ENCODE measurements around the gene CLCN1. TPM values are rescaled to one million over a fixed set of nuclear protein-coding genes. Genes with fewer than 3 reads are reported as not detected.
A peak's percentile ranks its signal among the peaks of the same experiment; 100 is the strongest.

CLCN1 gene
- total RNA-seq, 1 donor from 2014 or later = 0.14 TPM

DNA sequence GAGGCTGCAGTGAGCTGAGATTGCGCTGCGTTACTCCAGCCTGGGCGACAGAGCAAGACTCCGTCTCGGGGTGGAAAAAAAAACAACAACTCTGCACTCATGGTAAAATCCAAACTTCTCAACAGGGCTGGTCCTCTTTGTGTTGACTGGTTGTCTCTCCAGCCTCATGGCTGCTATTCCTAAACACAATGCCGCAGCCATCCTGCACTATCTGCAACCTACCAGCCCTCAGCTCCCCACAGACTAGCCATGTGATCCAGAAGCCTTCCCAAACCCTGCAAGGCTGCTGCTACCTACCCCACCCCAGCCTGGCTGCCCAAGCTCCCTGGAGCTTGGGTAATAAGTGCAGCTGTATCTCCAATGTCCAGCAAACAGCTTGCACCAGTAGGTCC lies 77.0 kb downstream of the CLCN1 start:
- TF ChIP-seq, protein P1, sequence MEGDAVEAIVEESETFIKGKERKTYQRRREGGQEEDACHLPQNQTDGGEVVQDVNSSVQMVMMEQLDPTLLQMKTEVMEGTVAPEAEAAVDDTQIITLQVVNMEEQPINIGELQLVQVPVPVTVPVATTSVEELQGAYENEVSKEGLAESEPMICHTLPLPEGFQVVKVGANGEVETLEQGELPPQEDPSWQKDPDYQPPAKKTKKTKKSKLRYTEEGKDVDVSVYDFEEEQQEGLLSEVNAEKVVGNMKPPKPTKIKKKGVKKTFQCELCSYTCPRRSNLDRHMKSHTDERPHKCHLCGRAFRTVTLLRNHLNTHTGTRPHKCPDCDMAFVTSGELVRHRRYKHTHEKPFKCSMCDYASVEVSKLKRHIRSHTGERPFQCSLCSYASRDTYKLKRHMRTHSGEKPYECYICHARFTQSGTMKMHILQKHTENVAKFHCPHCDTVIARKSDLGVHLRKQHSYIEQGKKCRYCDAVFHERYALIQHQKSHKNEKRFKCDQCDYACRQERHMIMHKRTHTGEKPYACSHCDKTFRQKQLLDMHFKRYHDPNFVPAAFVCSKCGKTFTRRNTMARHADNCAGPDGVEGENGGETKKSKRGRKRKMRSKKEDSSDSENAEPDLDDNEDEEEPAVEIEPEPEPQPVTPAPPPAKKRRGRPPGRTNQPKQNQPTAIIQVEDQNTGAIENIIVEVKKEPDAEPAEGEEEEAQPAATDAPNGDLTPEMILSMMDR (IDR thresholded peaks at IDR 0.05; ENCODE audit: unreplicated experiment) = no peak
- Mint-ChIP-seq H3K27ac (no peak overlapping the region), H3K27me3 (no peaks in the 10 kb centered on the region), H3K36me3 (ENCODE audit: insufficient read depth) (peaks cover 24% of the 10 kb centered on the region), H3K4me1 (ENCODE audit: low read depth) (peaks cover 10% of the 10 kb centered on the region), H3K9me3 (ENCODE audit: low read depth) (no peaks in the 10 kb centered on the region), H3K4me3 (ENCODE audit: low read depth) (no peak overlapping the region)
- no peak for DNase-seq (ENCODE audit: low spot score, unreplicated experiment)

DNA sequence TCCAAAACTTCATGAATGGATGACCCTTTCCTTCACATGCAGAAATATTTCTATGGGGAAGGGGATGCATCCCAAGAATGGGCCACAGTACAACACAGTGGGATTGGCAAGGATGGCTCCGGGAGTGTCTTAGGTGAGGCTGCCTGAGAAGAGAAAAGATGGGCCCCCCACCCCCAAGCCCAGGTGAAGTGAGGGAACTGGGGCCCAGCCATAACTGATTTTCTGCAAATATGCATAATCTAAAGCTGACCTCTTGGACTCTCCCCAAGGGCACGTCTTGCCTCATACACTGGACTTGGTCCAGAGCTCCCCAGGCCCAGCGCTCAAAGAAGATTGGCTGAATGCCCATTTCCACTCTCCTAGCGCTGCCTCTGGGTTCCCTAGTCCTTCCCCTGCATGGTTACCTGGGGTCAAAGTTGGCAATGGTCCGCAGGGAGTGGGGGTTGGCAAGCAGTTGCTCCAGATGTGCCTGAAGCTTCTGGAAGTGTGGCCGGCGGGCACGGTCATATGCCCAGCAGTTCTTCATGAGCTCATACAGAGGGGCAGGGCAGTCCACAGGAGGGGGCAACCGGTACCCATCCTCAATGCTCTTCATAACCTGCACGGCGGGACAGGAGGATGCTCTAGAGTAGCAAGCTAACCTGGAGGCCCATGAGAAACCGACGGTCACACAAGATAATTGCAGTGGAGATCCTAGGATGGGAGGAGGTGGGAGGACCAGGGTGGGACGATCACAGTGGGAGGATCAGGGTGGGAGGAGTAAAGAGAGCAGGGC lies 77.5 kb downstream of the CLCN1 start:
- H3K9me3 Mint-ChIP-seq (ENCODE audit: low read depth) = no peaks in the 10 kb centered on the region
- peaks cover 25% of the 10 kb centered on the region for H3K36me3 Mint-ChIP-seq (ENCODE audit: insufficient read depth)
- peaks cover 10% of the 10 kb centered on the region for H3K4me1 Mint-ChIP-seq (ENCODE audit: low read depth)
- TF ChIP-seq, protein P1 (IDR thresholded peaks at IDR 0.05; ENCODE audit: unreplicated experiment) = no peak
- H3K27ac Mint-ChIP-seq = no peak overlapping the region
- H3K4me3 Mint-ChIP-seq (ENCODE audit: low read depth) = no peak overlapping the region
- no peaks in the 10 kb centered on the region for H3K27me3 Mint-ChIP-seq
- DNase-seq (ENCODE audit: low spot score, unreplicated experiment) = no peak

DNA sequence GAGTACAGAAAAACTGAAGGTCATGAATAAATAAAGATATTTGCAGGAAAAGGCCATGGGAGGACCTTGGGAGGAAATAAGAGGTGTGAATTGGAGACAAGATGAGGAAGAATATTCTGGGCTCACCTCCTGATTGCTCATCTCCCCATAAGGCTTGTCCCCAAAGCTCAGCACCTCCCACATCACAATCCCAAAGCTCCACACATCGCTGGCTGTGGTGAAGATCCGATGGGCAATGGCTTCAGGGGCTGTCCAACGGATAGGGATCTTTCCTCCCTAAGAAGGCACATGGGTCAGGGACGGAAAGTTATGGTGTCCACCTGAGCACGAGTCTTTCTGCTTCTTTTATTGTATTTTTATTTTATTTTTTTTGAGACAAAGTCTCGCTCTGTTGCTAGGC lies 78.2 kb downstream of the CLCN1 start:
- H3K4me3 Mint-ChIP-seq (ENCODE audit: low read depth) = no peak overlapping the region
- TF ChIP-seq, protein P1 (IDR thresholded peaks at IDR 0.05; ENCODE audit: unreplicated experiment) = no peak
- peaks cover 25% of the 10 kb centered on the region for H3K36me3 Mint-ChIP-seq (ENCODE audit: insufficient read depth)
- DNase-seq (ENCODE audit: low spot score, unreplicated experiment) = no peak
- no peaks in the 10 kb centered on the region for H3K27me3 Mint-ChIP-seq
- H3K27ac Mint-ChIP-seq = no peak overlapping the region
- H3K4me1 Mint-ChIP-seq (ENCODE audit: low read depth) = peaks cover 10% of the 10 kb centered on the region
- H3K9me3 Mint-ChIP-seq (ENCODE audit: low read depth) = no peaks in the 10 kb centered on the region

DNA sequence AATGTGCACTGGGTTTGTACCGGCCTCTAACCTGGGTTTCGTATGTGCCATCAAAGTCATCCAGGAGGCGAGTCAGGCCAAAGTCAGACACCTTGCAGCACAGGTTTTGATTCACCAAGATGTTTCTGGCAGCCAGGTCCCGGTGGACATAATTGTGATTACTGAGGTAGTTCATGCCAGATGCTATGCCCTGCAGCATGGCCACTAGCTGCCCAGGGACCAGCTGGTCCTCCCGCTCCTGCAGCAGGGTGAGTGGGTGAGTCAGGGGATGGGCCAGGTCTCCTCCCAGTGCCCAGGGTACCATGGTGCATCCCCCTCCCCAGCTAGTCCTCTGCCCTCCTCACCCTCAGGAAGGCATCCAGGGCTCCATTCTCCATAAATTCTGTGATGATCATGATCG lies 78.9 kb downstream of the CLCN1 start:
- TF ChIP-seq, protein P1 (IDR thresholded peaks at IDR 0.05; ENCODE audit: unreplicated experiment) = no peak
- peaks cover 20% of the 10 kb centered on the region for H3K36me3 Mint-ChIP-seq (ENCODE audit: insufficient read depth)
- no peak overlapping the region for H3K27ac Mint-ChIP-seq
- DNase-seq (ENCODE audit: low spot score, unreplicated experiment) = no peak
- H3K9me3 Mint-ChIP-seq (ENCODE audit: low read depth) = no peaks in the 10 kb centered on the region
- no peaks in the 10 kb centered on the region for H3K27me3 Mint-ChIP-seq
- no peak overlapping the region for H3K4me3 Mint-ChIP-seq (ENCODE audit: low read depth)
- H3K4me1 Mint-ChIP-seq (ENCODE audit: low read depth) = peaks cover 10% of the 10 kb centered on the region

DNA sequence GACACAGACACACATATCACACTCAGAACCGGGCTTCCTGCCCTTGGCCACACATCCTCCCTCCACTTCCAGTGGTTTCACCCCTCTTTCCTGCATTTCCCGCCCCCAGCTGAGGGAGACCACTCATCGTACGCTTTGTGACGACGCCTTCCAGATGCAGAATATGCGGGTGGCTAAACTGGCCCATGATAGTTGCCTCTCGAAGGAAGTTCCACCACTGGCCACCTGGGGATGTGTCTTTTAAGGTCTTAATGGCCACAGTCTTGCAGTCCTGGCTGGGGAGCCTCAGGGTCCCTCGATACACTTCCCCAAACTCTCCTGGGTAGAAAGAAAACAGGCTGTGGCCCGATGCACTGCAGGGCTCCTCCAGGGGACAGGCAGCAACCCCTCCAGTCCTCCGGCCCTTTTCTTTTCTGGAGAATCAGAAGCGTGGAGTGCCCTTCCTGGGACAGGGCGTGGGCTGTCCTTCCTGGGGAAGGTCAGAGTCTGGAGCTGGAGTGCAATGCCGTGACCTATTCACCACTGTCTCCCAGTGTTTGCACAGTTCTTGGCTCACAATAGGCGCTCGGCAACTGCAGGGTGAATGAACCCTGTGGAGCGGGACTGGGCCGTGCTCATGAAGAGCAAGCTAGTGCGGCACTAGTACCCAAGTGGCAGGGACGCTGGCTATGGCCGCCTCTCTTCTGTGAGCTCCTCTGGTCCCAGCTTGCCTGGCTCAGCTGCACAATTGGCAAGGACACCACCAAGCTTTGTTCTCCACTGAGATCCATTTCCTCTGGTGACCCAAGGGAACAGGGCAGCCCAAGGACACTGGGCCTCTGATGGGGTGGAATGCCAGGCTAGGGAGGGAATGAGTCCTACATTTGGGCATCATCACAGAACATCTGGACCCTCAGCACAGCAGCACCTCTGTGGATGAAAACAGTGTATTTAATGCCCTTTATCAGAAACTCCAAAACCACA lies 79.6 kb downstream of the CLCN1 start:
- Mint-ChIP-seq H3K27me3 (no peaks in the 10 kb centered on the region), H3K9me3 (ENCODE audit: low read depth) (no peaks in the 10 kb centered on the region), H3K27ac (no peak overlapping the region), H3K4me3 (ENCODE audit: low read depth) (no peak overlapping the region), H3K4me1 (ENCODE audit: low read depth) (peaks cover 10% of the 10 kb centered on the region), H3K36me3 (ENCODE audit: insufficient read depth) (peaks cover 16% of the 10 kb centered on the region)
- no peak for DNase-seq (ENCODE audit: low spot score, unreplicated experiment)
- TF ChIP-seq, protein P1 (IDR thresholded peaks at IDR 0.05; ENCODE audit: unreplicated experiment) = peak; percentile 23

Data from progenitor cell of endocrine pancreas (in vitro differentiated cells).